Progenitor cell of endocrine pancreas (in vitro differentiated cells): Measurements from ENCODE around the gene HSPB3. TPM values are rescaled to one million over a fixed set of nuclear protein-coding genes. Genes with fewer than 3 reads are reported as not detected.

Experiments
- DNase-seq: peaks from one replicate; pipeline ENCODE4 v3.0.0; 2021; ENCODE audit warnings: low spot score; ENCODE audit not compliant: unreplicated experiment
- H3K27ac Mint-ChIP-seq: 2 replicates; pipeline ENCODE4 v1.8.0; 2021; ENCODE audit warnings: mild to moderate bottlenecking, moderate library complexity, mixed read lengths
- H3K27me3 Mint-ChIP-seq: 2 replicates; pipeline ENCODE4 v1.8.0; 2021; ENCODE audit warnings: mixed read lengths
- H3K36me3 Mint-ChIP-seq: 2 replicates; pipeline ENCODE4 v1.8.0; 2022; ENCODE audit warnings: mixed read lengths; ENCODE audit not compliant: insufficient read depth
- H3K4me1 Mint-ChIP-seq: 2 replicates; pipeline ENCODE4 v1.8.0; 2021; ENCODE audit warnings: low read depth, mixed read lengths
- H3K4me3 Mint-ChIP-seq: 2 replicates; pipeline ENCODE4 v1.8.0; 2021; ENCODE audit warnings: low read depth, mild to moderate bottlenecking, moderate library complexity, mixed read lengths
- H3K9me3 Mint-ChIP-seq: 2 replicates; pipeline ENCODE4 v1.8.0; 2021; ENCODE audit warnings: low read depth, mixed read lengths
- CTCF ChIP-seq: fragments of 200-600 bp; sonication (generic); IDR thresholded peaks from one replicate; pipeline ENCODE4 v1.5.0; 2021; ENCODE audit warnings: antibody characterized with exemption, mild to moderate bottlenecking; ENCODE audit not compliant: unreplicated experiment
- total RNA-seq: library from RNA; stranded (reverse); gene quantifications from 2 replicates; pipeline ENCODE4 v1.2.1, GENCODE V29; 2021

Gene HSPB3
- total RNA-seq, 1 donor from 2014 or later, result not detected

DNA sequence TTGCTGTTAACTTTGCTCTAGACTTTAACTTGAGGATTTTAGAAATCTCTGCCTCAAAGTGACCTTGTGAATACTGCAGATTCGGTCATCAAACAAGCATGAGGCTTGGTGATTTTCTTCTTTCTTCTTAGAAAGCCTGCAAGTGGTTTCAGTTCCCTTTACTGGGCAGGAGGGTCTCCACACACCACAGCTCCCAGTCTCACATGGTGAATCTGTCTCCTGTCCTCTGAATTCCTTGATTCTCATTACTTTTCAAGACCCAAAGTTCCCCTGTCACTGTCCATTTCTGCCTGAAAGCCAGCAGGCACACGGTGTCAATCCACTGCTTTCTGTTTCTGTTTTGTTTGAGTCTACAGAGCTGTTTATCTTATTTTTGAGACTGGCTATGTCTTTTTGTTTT lies 14.1 kb downstream of the HSPB3 start:
- TF ChIP-seq CTCF, result no peak
- Mint-ChIP-seq H3K27me3 (no peaks in the 10 kb centered on the region), H3K4me3 (no peak overlapping the region), H3K4me1 (no peaks in the 10 kb centered on the region), H3K36me3 (no peaks in the 10 kb centered on the region), H3K27ac (no peak overlapping the region), H3K9me3 (peaks cover 5% of the 10 kb centered on the region)
- DNase-seq, result no peak

DNA sequence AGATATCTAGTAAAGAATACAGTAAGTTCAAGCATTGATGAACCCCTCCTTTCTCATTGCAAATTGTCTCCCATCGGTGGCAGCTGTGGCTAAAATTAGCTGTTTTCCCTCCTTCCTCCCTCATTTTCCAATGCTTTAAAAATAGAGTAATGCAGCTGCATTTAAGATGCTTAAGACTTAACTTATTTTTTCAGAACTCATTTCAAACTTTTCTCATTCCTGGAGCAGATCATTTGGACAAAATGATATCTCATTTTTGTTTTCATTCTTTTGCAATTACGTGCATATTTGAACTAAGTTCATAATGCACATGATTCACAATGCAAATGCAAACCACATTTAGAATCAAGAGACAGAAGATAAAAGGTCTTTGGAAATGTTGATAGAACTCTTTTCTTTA lies 14.6 kb downstream of the HSPB3 start:
- Mint-ChIP-seq H3K27me3 (no peaks in the 10 kb centered on the region), H3K4me1 (no peaks in the 10 kb centered on the region), H3K9me3 (peaks cover 5% of the 10 kb centered on the region), H3K36me3 (no peaks in the 10 kb centered on the region), H3K4me3 (no peak overlapping the region), H3K27ac (no peak overlapping the region)
- no peak for DNase-seq
- TF ChIP-seq CTCF, result no peak

DNA sequence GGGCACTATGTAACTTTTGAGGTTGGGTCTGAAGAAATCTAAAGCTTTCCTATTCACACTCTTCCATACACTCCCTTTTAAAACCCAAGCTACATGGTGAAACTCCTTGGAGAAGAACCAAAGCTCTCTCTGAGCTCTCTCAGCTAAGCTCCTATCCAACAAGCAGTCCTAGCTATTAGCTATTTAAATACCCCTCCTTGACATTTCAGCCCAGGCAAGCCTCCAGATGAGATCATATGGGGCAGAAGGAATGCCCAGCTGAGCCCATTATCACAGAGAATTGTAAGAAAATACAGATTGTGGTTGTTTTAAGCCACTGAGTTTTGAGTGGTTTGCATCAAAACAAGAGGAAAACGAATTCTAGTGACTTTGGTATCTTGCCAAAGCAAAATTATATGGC lies 15.2 kb downstream of the HSPB3 start:
- Mint-ChIP-seq H3K4me3 (no peak overlapping the region), H3K27me3 (no peaks in the 10 kb centered on the region), H3K9me3 (peaks cover 5% of the 10 kb centered on the region), H3K27ac (no peak overlapping the region), H3K4me1 (no peaks in the 10 kb centered on the region), H3K36me3 (no peaks in the 10 kb centered on the region)
- DNase-seq, result no peak
- no peak for TF ChIP-seq CTCF

- Mint-ChIP-seq H3K9me3 (peaks cover 4% of the 10 kb centered on the region), H3K27me3 (no peaks in the 10 kb centered on the region), H3K4me3 (no peak overlapping the region), H3K36me3 (no peaks in the 10 kb centered on the region), H3K27ac (no peak overlapping the region), H3K4me1 (no peaks in the 10 kb centered on the region)
- no peak for DNase-seq
- TF ChIP-seq CTCF, result no peak
Observed at GRCh38 chr5:54471398-54471797, 15.9 kb downstream of the HSPB3 start.

- Mint-ChIP-seq H3K9me3 (no peaks in the 10 kb centered on the region), H3K27ac (no peak overlapping the region), H3K4me3 (no peak overlapping the region), H3K27me3 (no peaks in the 10 kb centered on the region), H3K36me3 (no peaks in the 10 kb centered on the region), H3K4me1 (no peaks in the 10 kb centered on the region)
- DNase-seq, result no peak
- TF ChIP-seq CTCF, result no peak
Observed at GRCh38 chr5:54476682-54477081, 21.2 kb downstream of the HSPB3 start.
